ENCODE results near the gene NKX1-2. TPM values are rescaled to one million over a fixed set of nuclear protein-coding genes. Genes with fewer than 3 reads are reported as not detected.

NKX1-2 gene
- total RNA-seq, 1 donor from 2014 or later = not detected

DNA sequence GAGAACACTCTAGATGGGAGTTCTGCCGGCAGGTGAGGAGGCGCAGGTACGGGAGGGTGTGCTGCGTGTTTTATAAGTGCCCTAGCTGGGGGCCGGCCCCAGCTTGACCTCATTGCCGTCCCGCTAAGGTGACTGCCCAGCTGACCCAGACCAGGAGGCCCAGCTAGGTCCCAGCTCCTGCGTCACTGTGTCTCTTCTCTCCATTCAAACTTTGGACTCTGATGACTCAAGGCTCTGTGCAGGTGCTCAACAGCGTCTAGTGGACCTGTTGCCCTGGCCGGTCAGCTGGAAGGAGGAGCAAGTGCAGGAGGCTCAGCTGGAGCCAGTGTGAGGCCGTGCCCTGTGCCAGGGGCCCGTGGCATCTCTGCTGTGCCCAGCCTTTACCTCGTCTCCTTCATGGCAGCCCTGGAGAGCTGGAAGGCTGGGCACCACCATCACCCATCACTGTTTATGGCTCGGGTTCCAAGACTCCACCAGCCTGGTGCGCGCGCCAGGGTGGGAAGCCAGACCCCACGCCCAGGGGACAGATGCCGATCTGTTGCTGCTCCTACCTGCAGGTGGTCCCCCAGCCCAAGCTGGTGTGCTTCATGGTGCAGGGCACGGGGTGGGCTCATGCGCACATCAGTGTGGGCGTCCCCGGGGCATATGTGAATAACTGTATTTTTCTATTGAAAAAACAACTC, 26.3 kb upstream of the NKX1-2 start:
- Mint-ChIP-seq H3K4me3 (ENCODE audit: unreplicated experiment) (no peak overlapping the region), H3K27ac (ENCODE audit: unreplicated experiment) (no peak overlapping the region), H3K36me3 (ENCODE audit: low read depth) (no peaks in the 10 kb centered on the region), H3K9me3 (ENCODE audit: low read depth) (no peaks in the 10 kb centered on the region), H3K4me1 (ENCODE audit: low read depth) (no peaks in the 10 kb centered on the region), H3K27me3 (ENCODE audit: low read depth) (no peaks in the 10 kb centered on the region)
- no peak for DNase-seq (ENCODE audit: low spot score)
- TF ChIP-seq, protein P1, sequence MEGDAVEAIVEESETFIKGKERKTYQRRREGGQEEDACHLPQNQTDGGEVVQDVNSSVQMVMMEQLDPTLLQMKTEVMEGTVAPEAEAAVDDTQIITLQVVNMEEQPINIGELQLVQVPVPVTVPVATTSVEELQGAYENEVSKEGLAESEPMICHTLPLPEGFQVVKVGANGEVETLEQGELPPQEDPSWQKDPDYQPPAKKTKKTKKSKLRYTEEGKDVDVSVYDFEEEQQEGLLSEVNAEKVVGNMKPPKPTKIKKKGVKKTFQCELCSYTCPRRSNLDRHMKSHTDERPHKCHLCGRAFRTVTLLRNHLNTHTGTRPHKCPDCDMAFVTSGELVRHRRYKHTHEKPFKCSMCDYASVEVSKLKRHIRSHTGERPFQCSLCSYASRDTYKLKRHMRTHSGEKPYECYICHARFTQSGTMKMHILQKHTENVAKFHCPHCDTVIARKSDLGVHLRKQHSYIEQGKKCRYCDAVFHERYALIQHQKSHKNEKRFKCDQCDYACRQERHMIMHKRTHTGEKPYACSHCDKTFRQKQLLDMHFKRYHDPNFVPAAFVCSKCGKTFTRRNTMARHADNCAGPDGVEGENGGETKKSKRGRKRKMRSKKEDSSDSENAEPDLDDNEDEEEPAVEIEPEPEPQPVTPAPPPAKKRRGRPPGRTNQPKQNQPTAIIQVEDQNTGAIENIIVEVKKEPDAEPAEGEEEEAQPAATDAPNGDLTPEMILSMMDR (IDR thresholded peaks at IDR 0.05) = no peak

DNA sequence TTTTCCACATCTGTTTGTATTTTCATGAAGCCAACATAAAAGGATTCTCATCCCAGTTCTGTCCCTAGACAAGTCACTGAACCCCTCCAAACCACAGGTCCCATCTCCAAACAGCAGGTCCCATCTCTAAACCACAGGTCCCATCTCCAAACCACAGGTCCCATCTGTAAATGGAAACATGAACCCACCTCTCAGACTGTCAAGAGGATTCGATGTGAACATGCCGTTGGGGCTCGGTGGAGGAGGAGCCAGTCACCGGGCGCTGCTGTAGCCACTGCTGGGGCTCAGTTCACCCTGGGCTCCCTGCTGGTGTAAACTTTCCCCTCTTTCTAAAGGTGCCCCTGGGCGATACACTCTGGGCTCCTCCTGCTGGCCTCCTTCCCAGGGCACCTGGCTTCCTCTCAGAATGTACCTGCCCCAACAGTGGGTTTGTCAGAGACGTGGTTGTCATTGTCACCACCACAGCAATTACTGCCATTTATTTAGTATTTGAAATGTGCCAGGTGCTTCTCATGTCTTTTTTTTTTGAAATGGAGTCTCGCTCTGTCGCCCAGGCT, 24.8 kb upstream of the NKX1-2 start:
- Mint-ChIP-seq H3K4me1 (ENCODE audit: low read depth) (no peaks in the 10 kb centered on the region), H3K27me3 (ENCODE audit: low read depth) (no peaks in the 10 kb centered on the region), H3K27ac (ENCODE audit: unreplicated experiment) (no peak overlapping the region), H3K36me3 (ENCODE audit: low read depth) (no peaks in the 10 kb centered on the region), H3K4me3 (ENCODE audit: unreplicated experiment) (no peak overlapping the region), H3K9me3 (ENCODE audit: low read depth) (no peaks in the 10 kb centered on the region)
- DNase-seq (ENCODE audit: low spot score) = no peak
- TF ChIP-seq, protein P1 (IDR thresholded peaks at IDR 0.05) = no peak

DNA sequence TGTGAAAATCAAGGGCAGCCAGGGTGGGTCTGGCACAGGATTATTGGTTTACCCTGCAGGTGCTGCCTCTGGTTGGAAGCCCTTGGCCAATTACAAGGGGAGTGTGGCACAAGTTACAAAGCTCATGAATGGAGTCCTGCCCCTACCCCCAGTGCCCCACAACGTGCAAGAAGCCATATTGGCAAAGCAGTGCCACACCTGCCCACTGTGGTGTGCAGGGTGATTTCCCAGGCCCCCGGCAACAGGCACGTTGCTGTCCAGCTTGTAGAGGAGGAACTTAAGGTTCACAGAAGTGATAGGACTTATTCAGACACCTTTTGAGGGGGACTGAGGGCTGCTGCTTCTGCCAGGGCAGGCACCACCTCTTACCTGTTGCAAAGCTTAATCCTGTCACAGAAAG, 23.2 kb upstream of the NKX1-2 start:
- no peaks in the 10 kb centered on the region for H3K36me3 Mint-ChIP-seq (ENCODE audit: low read depth)
- no peaks in the 10 kb centered on the region for H3K9me3 Mint-ChIP-seq (ENCODE audit: low read depth)
- no peaks in the 10 kb centered on the region for H3K27me3 Mint-ChIP-seq (ENCODE audit: low read depth)
- no peak overlapping the region for H3K4me3 Mint-ChIP-seq (ENCODE audit: unreplicated experiment)
- H3K27ac Mint-ChIP-seq (ENCODE audit: unreplicated experiment) = no peak overlapping the region
- no peak for DNase-seq (ENCODE audit: low spot score)
- TF ChIP-seq, protein P1 (IDR thresholded peaks at IDR 0.05) = no peak
- no peaks in the 10 kb centered on the region for H3K4me1 Mint-ChIP-seq (ENCODE audit: low read depth)

DNA sequence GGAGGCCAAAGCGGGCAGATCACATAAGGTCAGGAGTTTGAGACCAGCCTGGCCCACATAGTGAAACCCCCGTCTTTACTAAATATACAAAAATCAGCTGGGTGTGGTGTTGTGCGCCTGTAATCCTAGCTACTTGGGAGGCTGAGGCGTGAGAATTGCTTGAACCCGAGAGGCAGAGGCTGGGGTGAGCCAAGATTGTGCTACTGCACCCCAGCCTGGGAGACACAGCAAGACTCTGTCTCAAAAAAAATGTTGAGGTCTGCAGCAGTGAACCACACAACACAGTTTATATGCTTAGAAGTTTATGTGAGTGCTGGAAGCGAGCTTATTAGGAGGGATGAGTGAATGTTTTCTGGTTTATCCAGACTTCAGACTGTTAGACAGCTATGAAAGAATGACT, 22.2 kb upstream of the NKX1-2 start:
- Mint-ChIP-seq H3K27ac (ENCODE audit: unreplicated experiment) (no peak overlapping the region), H3K27me3 (ENCODE audit: low read depth) (no peaks in the 10 kb centered on the region), H3K4me1 (ENCODE audit: low read depth) (no peaks in the 10 kb centered on the region), H3K9me3 (ENCODE audit: low read depth) (no peaks in the 10 kb centered on the region), H3K4me3 (ENCODE audit: unreplicated experiment) (no peak overlapping the region), H3K36me3 (ENCODE audit: low read depth) (no peaks in the 10 kb centered on the region)
- TF ChIP-seq, protein P1 (IDR thresholded peaks at IDR 0.05) = no peak
- no peak for DNase-seq (ENCODE audit: low spot score)

DNA sequence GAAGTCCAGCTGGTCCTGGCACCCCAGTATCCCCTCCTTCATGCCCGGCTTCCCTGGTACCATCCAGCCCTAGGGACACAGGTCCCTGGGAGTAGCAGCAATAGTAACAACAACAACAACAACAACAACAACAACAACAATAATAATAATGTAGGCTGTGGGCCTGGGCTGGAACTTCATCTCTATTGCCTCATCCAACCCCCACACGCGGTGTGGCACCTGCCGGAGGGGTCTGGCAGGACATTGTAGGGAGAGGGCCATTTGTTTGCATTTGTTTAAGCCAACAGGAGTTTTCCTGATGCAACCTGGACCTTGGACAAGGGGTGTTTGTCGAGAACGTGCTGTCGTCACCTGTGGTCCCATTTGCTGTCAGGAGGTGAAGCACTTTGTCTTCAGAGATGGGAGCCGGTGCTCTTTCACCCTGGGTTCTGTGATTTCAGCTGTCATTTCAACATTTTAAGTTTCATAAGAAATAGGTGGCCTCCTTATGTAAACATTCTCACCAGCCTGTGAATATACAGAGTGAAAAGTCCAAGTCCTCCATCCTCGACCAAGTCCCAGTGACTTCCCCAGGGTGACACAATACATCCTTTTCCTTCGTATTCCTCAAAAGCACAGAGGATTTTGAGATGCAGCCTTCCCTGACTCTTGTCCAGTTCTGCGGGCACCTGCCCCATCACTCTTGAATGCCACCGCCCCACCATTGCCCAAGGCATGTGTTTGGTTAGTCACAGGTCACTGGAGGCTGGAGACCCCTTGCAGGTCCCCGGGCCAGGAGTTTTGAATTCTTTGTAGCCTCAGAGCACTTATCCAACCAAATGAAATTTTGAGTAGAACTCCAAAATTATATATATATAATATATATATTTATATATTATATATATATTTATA, 21.0 kb upstream of the NKX1-2 start:
- H3K4me1 Mint-ChIP-seq (ENCODE audit: low read depth) = peaks cover 4% of the 10 kb centered on the region
- H3K4me3 Mint-ChIP-seq (ENCODE audit: unreplicated experiment) = no peak overlapping the region
- H3K36me3 Mint-ChIP-seq (ENCODE audit: low read depth) = no peaks in the 10 kb centered on the region
- no peaks in the 10 kb centered on the region for H3K9me3 Mint-ChIP-seq (ENCODE audit: low read depth)
- TF ChIP-seq, protein P1 (IDR thresholded peaks at IDR 0.05) = no peak
- H3K27ac Mint-ChIP-seq (ENCODE audit: unreplicated experiment) = peak overlapping the region; percentile 17
- H3K27me3 Mint-ChIP-seq (ENCODE audit: low read depth) = no peaks in the 10 kb centered on the region
- no peak for DNase-seq (ENCODE audit: low spot score)

Data from chondrocyte (in vitro differentiated cells).